ENCODE results near the gene EPS8L2. TPM values are rescaled to one million over a fixed set of nuclear protein-coding genes. Genes with fewer than 3 reads are reported as not detected.
A peak's percentile ranks its signal among the peaks of the same experiment; 100 is the strongest.

The EPS8L2 gene
- total RNA-seq, 2 donors from 2014 or later = 92.1 to 114 TPM

- intact Hi-C loops (cut with DNase I) = no loop called here
- Histone ChIP-seq H3K27ac (no peak overlapping the region), H3K36me3 (no peaks in the 10 kb centered on the region), H3K4me1 (replicated peaks) (no peaks in the 10 kb centered on the region), H3K27me3 (replicated peaks; ENCODE audit: insufficient read depth) (no peaks in the 10 kb centered on the region), H3K4me3 (no peak overlapping the region), H3K9me3 (no peaks in the 10 kb centered on the region)
- WGBS = 82% methylated on average over 3 of the region's 3 CpGs
- TF ChIP-seq POLR2A (IDR thresholded peaks at IDR 0.05) (no peak), POLR2AphosphoS5 (IDR thresholded peaks at IDR 0.05) (no peak), CTCF (IDR thresholded peaks at IDR 0.05) (no peak)
- no peak for DNase-seq (ENCODE audit: low spot score)
Observed at GRCh38 chr11:742156-742546, 36.1 kb downstream of the EPS8L2 start.

DNA sequence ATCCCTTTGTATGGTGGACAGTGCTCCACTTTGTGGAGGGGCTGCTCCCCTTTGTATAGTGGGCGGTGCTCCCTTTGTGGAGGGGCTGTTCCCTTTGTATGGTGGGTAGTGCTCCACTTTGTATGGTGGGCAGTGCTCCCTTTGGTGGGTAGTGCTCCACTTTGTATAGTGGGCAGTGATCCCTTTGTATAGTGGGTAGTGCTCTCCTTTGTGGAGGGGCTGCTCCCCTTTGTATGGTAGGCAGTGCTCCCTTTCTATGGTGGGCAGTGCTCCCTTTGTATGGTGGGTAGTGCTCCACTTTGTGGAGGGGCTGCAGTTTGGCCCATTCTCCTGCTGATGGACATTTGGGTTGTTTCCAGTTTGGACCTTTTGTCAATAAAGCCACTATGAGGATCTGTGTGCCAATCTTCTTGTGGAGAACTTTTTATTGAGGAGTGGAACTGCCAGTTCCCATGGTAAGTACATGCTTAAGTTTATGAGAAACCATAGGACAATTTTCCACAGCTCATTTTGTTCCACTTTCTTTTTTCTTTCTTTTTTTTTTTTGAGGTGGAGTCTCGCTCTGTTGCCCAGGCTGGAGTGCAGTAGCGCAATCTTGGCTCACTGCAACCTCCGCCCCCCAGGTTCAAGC, 36.7 kb downstream of the EPS8L2 start:
- no peak for DNase-seq (ENCODE audit: low spot score)
- H3K27me3 ChIP-seq (replicated peaks; ENCODE audit: insufficient read depth) = no peaks in the 10 kb centered on the region
- no peak overlapping the region for H3K4me3 ChIP-seq
- intact Hi-C loops (cut with DNase I) = no loop called here
- no peak overlapping the region for H3K27ac ChIP-seq
- H3K4me1 ChIP-seq (replicated peaks) = no peaks in the 10 kb centered on the region
- 67% methylated on average over 4 of the region's 4 CpGs for WGBS
- no peaks in the 10 kb centered on the region for H3K36me3 ChIP-seq
- H3K9me3 ChIP-seq = no peaks in the 10 kb centered on the region
- peak; percentile 79 for TF ChIP-seq POLR2AphosphoS5 (IDR thresholded peaks at IDR 0.05)
- TF ChIP-seq POLR2A (IDR thresholded peaks at IDR 0.05) = no peak
- TF ChIP-seq CTCF (IDR thresholded peaks at IDR 0.05) = no peak

- WGBS = 26% methylated on average over 1 of the region's 1 CpG
- DNase-seq (ENCODE audit: low spot score) = no peak
- intact Hi-C loops (cut with DNase I) = no loop called here
Observed at GRCh38 chr11:745428-745827, 39.4 kb downstream of the EPS8L2 start.

DNA sequence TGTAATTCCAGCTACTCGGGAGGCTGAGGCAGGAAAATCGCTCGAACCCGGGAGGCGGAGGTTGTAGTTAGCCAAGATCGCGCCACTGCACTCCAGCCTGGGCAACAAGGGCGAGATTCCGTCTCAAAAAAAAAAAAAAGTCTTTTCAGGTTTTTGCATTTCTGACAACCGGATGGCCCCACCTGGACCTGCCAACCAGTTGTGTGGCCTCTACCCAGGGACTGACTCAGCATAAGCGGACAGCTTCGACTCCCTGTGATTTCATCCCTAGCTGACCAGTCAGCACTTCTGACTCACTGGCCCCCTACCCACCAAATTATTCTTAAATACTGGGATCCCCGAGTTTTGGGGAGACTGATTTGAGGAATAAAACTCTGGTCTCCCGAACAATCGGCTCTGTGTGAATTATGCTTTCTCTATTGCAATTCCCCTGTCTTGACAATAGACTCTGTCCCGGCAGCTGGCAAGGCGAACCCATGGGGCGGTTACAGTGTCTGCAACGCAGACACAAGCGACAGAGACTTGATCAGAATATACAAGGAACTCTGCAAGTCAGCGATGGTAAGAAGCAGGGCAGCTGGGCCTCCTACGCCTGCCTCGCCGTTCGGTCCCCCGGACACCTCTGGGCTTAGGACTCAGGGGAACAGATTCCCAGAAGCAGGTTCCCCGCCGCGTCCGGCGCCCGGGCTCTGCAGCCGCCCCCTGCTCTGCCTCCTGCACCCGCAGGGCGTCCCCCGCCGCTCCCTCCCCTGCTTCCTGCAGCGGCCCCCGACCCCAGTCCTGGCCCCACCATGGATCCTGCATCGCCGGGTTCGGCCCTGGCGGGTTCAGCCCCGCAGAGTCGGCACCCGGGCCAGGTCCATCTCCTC, 40.5 kb downstream of the EPS8L2 start:
- Histone ChIP-seq H3K27ac (peak overlapping the region; percentile 84 to 91), H3K36me3 (no peaks in the 10 kb centered on the region), H3K9me3 (no peaks in the 10 kb centered on the region), H3K4me3 (peak overlapping the region; percentile 96 to 100), H3K27me3 (replicated peaks; ENCODE audit: insufficient read depth) (no peaks in the 10 kb centered on the region), H3K4me1 (replicated peaks) (no peaks in the 10 kb centered on the region)
- WGBS = 28% methylated on average over 43 of the region's 46 CpGs
- DNase-seq (ENCODE audit: low spot score) = no peak
- intact Hi-C loops (cut with DNase I) = no loop called here
- TF ChIP-seq POLR2AphosphoS5 (IDR thresholded peaks at IDR 0.05) = no peak
- TF ChIP-seq CTCF (IDR thresholded peaks at IDR 0.05) = no peak
- TF ChIP-seq POLR2A (IDR thresholded peaks at IDR 0.05) = no peak

More at GRCh38 chr11:745428-745827, 39.4 kb downstream of the EPS8L2 start:
- Histone ChIP-seq H3K27me3 (replicated peaks; ENCODE audit: insufficient read depth) (no peaks in the 10 kb centered on the region), H3K27ac (no peak overlapping the region), H3K4me3 (no peak overlapping the region), H3K36me3 (no peaks in the 10 kb centered on the region), H3K9me3 (no peaks in the 10 kb centered on the region), H3K4me1 (replicated peaks) (no peaks in the 10 kb centered on the region)
- TF ChIP-seq POLR2A (IDR thresholded peaks at IDR 0.05) = no peak
- no peak for TF ChIP-seq POLR2AphosphoS5 (IDR thresholded peaks at IDR 0.05)
- no peak for TF ChIP-seq CTCF (IDR thresholded peaks at IDR 0.05)

Data from prostate gland (tissue), 2 donors.